Measurements from ENCODE around the gene TVP23C.
"Not testable (repeated sequence)": the region's sequence is repeated elsewhere in the genome, so short reads cannot be mapped to it uniquely, and the experiment has no call there.

DNA sequence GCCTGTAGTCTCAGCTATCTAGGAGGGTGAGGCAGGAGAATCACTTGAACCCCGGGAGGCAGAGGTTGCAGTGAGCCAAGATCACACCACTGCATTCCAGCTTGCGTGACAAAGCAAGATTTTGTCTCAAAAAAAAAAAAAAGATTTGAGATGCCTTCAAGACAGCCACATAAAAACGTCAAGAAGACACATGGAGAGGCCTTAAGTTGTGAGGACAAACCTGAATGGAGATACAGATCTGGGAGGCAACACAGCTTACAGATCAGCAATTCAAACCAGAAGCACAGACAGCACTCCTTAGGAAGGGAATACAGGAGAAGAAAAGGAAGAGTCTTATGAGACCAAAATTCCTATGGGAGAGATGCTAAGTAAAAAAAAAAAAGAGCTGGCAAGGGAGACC is 13.7 kb downstream of the TVP23C start:
- TF ChIP-seq, protein P1, sequence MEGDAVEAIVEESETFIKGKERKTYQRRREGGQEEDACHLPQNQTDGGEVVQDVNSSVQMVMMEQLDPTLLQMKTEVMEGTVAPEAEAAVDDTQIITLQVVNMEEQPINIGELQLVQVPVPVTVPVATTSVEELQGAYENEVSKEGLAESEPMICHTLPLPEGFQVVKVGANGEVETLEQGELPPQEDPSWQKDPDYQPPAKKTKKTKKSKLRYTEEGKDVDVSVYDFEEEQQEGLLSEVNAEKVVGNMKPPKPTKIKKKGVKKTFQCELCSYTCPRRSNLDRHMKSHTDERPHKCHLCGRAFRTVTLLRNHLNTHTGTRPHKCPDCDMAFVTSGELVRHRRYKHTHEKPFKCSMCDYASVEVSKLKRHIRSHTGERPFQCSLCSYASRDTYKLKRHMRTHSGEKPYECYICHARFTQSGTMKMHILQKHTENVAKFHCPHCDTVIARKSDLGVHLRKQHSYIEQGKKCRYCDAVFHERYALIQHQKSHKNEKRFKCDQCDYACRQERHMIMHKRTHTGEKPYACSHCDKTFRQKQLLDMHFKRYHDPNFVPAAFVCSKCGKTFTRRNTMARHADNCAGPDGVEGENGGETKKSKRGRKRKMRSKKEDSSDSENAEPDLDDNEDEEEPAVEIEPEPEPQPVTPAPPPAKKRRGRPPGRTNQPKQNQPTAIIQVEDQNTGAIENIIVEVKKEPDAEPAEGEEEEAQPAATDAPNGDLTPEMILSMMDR (conservative IDR thresholded peaks at IDR 0.05; ENCODE audit: low read length) = not testable (repeated sequence)
- TF ChIP-seq EZH2phosphoT487 (IDR thresholded peaks at IDR 0.05; ENCODE audit: borderline replicate concordance) = not testable (repeated sequence)
